Measurements from ENCODE around the gene HNRNPA3.
"Not testable (repeated sequence)": the region's sequence is repeated elsewhere in the genome, so short reads cannot be mapped to it uniquely, and the experiment has no call there.

Gene HNRNPA3

GRCh38 chr2:177257471-177257870 is 44.9 kb downstream of the HNRNPA3 start:
- DNase-seq, result no peak

DNA sequence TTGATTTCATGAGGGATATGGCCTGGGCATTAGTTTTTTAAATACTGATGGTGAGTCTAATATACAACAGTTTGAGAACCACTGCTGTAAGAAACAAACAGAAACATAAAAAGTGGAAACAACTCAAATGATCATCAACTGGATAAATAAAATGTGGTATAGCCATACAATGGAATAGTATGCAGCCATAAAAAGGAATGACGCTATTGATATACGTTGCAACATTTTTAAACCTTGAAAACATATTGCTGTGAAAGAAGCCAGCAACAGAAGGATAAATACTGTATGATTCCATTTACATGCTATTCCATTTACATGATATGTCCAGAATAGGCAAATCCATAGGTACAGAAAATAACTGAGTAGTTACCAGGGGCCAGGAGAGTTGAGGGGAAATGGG is 45.5 kb downstream of the HNRNPA3 start:
- no peak for DNase-seq

DNA sequence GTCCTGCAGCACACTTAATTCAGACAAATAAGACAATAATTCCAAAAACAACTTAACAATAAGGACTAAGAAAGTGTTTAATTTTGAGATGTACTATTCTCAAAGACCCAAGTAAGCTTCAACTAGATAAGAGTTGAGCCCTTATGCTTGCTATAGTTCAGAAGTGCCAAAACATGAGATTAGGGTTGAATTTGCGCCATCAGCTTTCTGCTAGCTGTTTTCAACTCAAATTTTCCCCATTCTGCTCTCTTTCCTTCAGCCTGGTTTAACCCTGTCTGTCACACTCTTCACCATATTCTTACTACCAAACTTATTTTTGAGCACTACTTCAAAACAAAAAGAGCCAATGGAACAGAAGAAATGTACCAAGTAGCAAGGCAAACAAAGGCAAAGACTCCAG is 47.8 kb downstream of the HNRNPA3 start:
- no peak for DNase-seq

DNA sequence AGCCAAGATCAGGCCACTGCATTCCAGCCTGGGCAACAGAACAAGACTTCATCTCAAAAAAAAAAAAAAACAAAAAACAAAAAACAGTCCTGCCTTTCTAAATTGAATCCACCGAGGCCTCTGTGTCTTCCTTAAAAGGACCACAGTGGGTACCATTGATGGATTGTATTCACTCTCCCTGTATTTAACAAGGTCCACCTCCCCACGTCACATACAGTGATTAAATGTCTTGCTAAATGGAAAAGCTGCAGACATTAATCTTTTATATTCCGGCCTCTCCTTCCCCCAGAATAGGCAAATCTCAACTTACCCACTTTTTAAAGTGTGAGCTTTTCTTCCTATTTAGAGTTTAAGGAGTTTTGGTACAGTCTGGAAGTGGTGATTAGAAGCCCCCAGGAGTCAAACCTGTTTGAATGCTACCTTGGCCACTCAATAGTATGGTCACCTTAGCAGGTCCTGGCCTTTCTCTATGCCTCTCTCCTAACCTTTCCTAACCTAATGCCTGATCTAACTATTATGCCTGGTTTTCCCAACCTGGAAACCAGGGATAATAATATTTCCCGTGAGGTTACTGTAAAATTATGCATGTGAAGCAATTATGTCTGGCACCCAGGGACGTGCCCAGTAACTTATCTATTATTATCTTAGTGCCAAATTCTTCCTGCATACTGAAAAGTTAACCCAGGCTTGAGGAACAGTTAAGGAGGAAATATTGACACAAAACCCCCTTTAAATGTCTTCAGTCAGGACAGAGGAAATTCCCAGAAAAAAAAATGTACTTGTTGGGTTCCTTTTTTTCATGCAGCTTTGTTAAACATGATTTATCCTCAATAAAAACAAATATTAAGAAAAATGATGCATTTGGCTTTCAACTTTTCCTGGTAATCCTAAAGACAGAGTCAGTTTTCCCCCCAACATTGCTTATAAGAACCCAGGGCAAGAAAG is 48.8 kb downstream of the HNRNPA3 start:
- DNase-seq, result peak; percentile 37

DNA sequence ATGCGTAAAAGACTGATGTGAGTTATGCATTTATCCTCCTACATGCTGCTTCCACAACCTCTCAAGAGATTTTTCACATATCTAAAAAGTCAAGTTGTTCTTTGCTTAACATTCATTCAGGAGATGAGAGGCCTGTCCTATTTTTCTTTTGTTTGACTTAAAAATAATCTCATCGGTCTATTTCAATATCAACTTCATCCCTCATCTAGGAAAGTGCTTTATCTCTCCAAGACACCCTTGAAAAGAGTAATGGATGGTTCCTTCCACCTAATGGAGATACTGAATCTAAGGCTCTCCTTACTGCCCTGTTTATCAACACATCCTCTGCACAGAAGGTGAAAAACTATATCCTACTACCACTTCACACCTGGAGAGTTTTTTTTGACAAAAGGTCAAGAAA is 49.5 kb downstream of the HNRNPA3 start:
- no peak for DNase-seq

- DNase-seq, result no peak
Measured at GRCh38 chr2:177262958-177263450, 50.4 kb downstream of the HNRNPA3 start.

DNA sequence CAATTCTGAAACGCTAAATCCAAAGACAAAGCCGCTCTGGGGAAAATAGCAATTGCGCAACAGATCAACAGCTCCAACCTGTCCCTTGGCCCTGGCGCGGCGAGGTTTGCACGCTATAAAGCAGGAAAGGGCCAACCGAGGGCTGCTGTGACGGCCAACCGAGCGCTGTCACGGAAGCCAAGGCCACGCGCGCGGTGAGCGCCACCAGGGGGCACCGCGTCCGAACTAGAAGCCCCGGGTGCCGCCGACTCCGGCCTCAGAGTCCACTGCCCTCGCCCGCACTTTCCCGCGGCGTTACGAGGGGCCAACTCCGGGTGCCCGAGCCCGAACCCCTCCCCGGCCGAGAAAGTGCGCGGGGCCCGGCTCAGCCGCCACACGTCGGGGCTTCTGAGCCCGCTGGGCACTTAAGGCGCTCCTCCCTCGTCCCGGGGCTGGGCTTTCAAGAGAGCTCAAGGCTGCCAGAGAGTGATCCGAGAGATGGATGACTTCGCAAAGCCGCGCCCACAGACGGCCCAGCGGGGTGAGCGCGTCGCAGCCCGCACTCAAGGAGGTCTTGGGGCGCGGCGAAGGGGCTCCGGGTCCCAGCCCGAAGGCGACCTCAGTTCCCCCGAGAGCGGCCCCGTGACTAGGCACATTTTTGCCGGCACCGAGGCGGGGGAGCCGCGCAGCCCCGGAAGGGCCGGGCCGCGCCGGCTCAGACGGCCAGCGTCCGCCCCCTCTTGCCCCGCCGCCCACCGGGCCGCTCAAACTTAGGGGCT is 51.0 kb downstream of the HNRNPA3 start:
- peak; percentile 98 for DNase-seq

DNA sequence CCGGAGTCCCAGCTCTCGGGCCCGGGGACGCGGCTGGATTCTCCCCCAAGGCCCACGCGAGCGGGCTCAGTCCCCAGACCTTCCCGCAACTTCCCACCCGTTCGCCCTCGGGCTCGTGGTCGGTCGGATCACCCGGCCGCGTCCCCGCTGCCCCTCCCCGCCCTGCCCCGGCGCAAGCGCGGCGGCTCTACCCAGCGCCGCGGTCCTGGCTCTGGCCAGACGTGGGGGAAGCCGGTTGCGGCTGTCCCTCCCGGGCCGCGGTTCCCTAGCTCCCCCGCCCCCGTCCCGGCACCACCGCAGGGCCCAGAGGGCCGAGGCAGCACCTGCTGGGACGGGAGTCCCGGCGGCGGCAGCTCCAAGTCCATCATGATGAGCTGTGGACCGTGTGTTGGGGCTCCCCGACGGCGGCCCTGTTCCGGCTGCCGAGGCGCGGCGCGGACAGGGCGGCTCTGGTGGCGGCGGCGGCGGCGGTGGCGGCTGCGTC is 51.7 kb downstream of the HNRNPA3 start:
- DNase-seq, result peak; percentile 9

GRCh38 chr2:177264693-177265587 is 52.3 kb downstream of the HNRNPA3 start, which contains the start of gene NFE2L2:
Gene NFE2L2 (minus strand): TSS chr2:177264727. CDS start chr2:177264576, 151 bp downstream.
- DNase-seq, result peak; percentile 88

DNA sequence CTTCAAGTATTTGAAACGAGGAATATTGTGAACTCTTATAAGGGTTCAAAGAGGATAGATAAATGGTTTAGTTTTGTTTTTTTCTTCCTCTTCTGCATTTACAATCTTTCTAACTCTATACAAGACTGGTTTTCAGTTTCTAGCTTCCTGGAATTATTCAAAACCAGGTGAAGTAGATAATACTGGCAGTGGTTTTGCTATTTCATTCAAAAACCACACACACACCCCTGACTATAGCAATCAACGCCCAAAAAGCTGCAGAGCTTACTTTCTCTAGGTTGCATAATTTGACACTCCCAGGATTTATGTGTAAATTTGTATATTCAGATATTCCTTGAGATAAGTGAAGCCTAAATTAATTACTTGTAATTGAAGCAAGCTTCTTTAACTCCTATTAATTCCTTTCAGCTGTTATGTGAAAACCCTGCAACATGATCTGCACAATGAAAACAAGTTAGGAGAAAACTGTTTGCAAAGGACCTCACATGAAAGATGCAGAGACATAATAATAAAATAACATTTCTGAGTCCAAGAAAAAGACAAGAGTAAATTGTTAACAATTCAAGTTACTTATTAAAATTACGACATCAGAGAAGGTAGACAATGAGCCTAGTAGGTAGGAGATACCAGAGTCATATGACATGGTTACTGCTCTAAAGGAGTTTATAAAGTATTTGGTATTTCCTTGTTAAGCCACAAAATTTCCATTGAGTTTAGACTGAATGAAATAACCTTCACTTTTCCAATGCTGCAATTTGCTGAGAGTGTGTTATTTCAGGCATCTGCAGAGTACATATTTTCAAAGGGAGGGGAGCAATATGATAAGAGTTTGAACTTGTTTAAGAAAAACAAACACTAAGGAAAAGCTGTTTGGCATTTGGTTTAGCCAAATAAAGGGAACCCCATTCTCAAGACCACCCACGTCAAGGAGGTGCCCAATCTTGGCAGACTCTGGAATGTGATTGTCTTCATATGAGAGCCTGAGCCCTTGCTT is 53.5 kb downstream of the HNRNPA3 start:
- DNase-seq, result peak; percentile 78

DNA sequence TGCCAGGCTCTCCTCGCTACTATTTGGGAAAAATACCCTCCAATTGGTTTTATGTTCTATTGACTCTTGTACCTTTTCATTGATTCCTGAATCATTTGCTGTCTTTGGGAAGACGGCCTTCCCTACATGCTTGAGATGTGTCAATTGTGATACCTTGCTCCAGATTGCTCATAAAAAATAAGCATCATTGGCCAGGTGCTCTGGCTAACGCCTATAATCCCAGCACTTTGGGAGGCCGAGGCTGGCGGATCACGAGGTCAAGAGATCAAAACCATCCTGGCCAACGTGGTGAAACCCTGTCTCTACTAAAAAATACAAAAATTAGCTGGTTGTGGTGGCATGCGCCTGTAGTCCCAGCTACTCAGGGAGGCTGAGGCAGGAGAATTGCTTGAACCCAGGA is 54.4 kb downstream of the HNRNPA3 start:
- not testable (repeated sequence) for DNase-seq

- no peak for DNase-seq
Measured at GRCh38 chr2:177268187-177268871, 55.7 kb downstream of the HNRNPA3 start.

GRCh38 chr2:177268901-177269300 is 56.3 kb downstream of the HNRNPA3 start:
- no peak for DNase-seq

DNA sequence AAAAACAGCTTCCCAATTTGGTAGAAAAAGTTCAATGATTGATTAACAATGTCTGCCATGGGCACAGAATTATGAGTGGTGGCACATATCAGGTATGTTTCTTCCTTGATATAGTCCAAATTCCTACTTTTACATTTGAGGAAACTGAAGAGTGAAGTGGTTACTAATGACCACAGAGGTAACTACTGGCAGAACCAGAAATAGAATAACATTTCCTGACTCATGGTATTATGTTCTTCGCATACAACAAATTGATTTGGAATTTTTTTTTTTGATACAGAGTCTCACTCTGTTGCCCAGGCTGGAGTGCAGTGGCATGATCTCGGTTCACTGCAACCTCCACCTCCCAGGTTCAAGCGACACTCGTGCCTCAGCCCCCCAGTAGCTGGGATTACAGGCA is 57.9 kb downstream of the HNRNPA3 start:
- no peak for DNase-seq

- no peak for DNase-seq
Measured at GRCh38 chr2:177271981-177272666, 59.5 kb downstream of the HNRNPA3 start.

- DNase-seq, result no peak
Measured at GRCh38 chr2:177272765-177273164, 60.2 kb downstream of the HNRNPA3 start.

DNA sequence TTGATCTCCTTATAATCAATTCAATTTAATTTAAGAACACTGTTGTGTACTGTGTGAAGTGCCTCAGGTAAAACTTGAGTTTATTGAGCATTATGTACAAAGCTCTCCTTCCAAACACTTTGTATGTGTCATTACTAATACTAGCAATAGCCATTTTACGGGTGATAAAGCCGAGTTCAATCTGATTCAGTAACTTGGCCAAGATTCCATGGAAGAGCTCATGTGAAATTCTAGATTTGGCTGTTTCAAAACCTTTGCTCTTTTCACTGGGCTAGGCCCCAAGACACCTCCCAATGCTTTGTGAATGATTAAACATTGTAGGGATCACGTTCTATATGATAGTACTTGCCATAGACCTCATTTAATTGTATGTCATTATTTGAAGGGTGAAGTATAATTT is 60.8 kb downstream of the HNRNPA3 start:
- no peak for DNase-seq
